HG03039 (cell line): Measurements from ENCODE around the gene OR5AP2.
A peak's percentile ranks its signal among the peaks of the same experiment; 100 is the strongest.
"Not testable (repeated sequence)": the region's sequence is repeated elsewhere in the genome, so short reads cannot be mapped to it uniquely, and the experiment has no call there.

Experiments
- ATAC-seq: cut with Tn5 transposase; IDR thresholded peaks from one replicate; pipeline ENCODE4 v1.9.1; 2021; ENCODE audit warnings: mild to moderate bottlenecking, moderate library complexity; ENCODE audit not compliant: unreplicated experiment

The OR5AP2 gene

GRCh38 chr11:56642339-56642738 lies at the start of gene OR5AP2:
OR5AP2 (minus strand) TSS chr11:56642439; CDS start chr11:56642439, 0 bp downstream.
- ATAC-seq = no peak

GRCh38 chr11:56691179-56691578 lies 48.9 kb upstream of the OR5AP2 start:
- ATAC-seq = not testable (repeated sequence)

- ATAC-seq = no peak
These were observed 46.4 kb upstream of the OR5AP2 start for GRCh38 chr11:56688554-56689100.

GRCh38 chr11:56670984-56671383 lies 28.7 kb upstream of the OR5AP2 start:
- ATAC-seq = no peak

GRCh38 chr11:56663386-56663785 lies 21.1 kb upstream of the OR5AP2 start, which contains the start of gene OR5AR1:
OR5AR1 (plus strand) TSS chr11:56663686; CDS start chr11:56663686, 0 bp downstream.
- ATAC-seq = no peak

GRCh38 chr11:56659755-56660154 lies 17.5 kb upstream of the OR5AP2 start:
- no peak for ATAC-seq

- no peak for ATAC-seq
These were observed 4.7 kb downstream of the OR5AP2 start for GRCh38 chr11:56637500-56637899.

- no peak for ATAC-seq
These were observed 5.4 kb downstream of the OR5AP2 start for GRCh38 chr11:56636861-56637260.

- ATAC-seq = no peak
These were observed 9.9 kb downstream of the OR5AP2 start for GRCh38 chr11:56632329-56632728.

- no peak for ATAC-seq
These were observed 16.3 kb downstream of the OR5AP2 start for GRCh38 chr11:56625946-56626345.

GRCh38 chr11:56624661-56625110 lies 17.6 kb downstream of the OR5AP2 start:
- peak; percentile 74 for ATAC-seq

GRCh38 chr11:56611174-56611573 lies 31.1 kb downstream of the OR5AP2 start:
- no peak for ATAC-seq

- ATAC-seq = not testable (repeated sequence)
These were observed 50.0 kb downstream of the OR5AP2 start for GRCh38 chr11:56592088-56592717.
